Astrocyte of the cerebellum (primary cell): Measurements from ENCODE around the gene MAPKAP1.

ENCODE experiments used
- DNase-seq: peaks from one replicate; pipeline ENCODE4 v3.0.0-alpha.2; 2011; ENCODE audit warnings: low read depth
- H3K4me3 ChIP-seq: 2 replicates; pipeline ENCODE4 v1.5.1; 2011; ENCODE audit warnings: mild to moderate bottlenecking, low read depth, low read length, moderate library complexity
- CTCF ChIP-seq: IDR thresholded peaks from 2 replicates; pipeline ENCODE4 v1.5.1; 2012; ENCODE audit warnings: low read length, low read depth, moderate library complexity, mild to moderate bottlenecking; ENCODE audit errors: missing control alignments
- in situ Hi-C: cut with HindIII; loops from 2 replicates; pipeline ENCODE4 v1.10.0; 2017; ENCODE audit warnings: low sequenced_read_pairs

Gene MAPKAP1

GRCh38 chr9:125706651-125707471, at the start of gene MAPKAP1:
Gene MAPKAP1 (minus strand): TSS chr9:125707208. CDS start chr9:125672574, 34,634 bp downstream.
- in situ Hi-C loops, result no loop called here
- DNase-seq, result peak; percentile 89
- TF ChIP-seq CTCF, result no peak
- H3K4me3 ChIP-seq, result peak within 1 kb of the TSS; percentile 65

- in situ Hi-C loops, result no loop called here
- no peak overlapping the region for H3K4me3 ChIP-seq
- no peak for DNase-seq
- TF ChIP-seq CTCF, result no peak
Observed at GRCh38 chr9:125756518-125756917, 49.5 kb upstream of the MAPKAP1 start.

GRCh38 chr9:125755340-125755739, 48.3 kb upstream of the MAPKAP1 start:
- no peak for TF ChIP-seq CTCF
- DNase-seq, result peak; percentile 35
- H3K4me3 ChIP-seq, result no peak overlapping the region
- in situ Hi-C loops, result no loop called here

- in situ Hi-C loops, result no loop called here
- no peak for TF ChIP-seq CTCF
- no peak for DNase-seq
- H3K4me3 ChIP-seq, result no peak overlapping the region
Observed at GRCh38 chr9:125754096-125754495, 47.1 kb upstream of the MAPKAP1 start.

- DNase-seq, result no peak
- in situ Hi-C loops, result no loop called here
- TF ChIP-seq CTCF, result no peak
- H3K4me3 ChIP-seq, result no peak overlapping the region
Observed at GRCh38 chr9:125752070-125752628, 45.1 kb upstream of the MAPKAP1 start.

GRCh38 chr9:125750627-125751011, 43.6 kb upstream of the MAPKAP1 start:
- DNase-seq, result no peak
- in situ Hi-C loops, result no loop called here
- no peak for TF ChIP-seq CTCF
- peak overlapping the region; percentile 88 for H3K4me3 ChIP-seq
